Aorta (tissue), 5 donors: ENCODE results near the gene MIEF1. TPM values are rescaled to one million over a fixed set of nuclear protein-coding genes. Genes with fewer than 3 reads are reported as not detected.
"Not testable (repeated sequence)": the region's sequence is repeated elsewhere in the genome, so short reads cannot be mapped to it uniquely, and the experiment has no call there.

Source experiments
- ATAC-seq: fragments of 200-7000 bp; cut with Tn5 transposase; one replicate; pipeline ENCODE4 v1.9.1; 2022; ENCODE audit warnings: moderate library complexity; ENCODE audit not compliant: low FRiP score
- DNase-seq, 2 donors: peaks; one replicate each; pipeline ENCODE4 v3.0.0-alpha.2; 2020
- H3K27ac ChIP-seq, 2 donors: one replicate each; pipeline ENCODE4 v1.5.1; 2013; ENCODE audit warnings: low read length in 2 of 2, mild to moderate bottlenecking in 2 of 2, moderate library complexity in 2 of 2, control low read depth in 1 of 2, inconsistent platforms in 1 of 2, low read depth in 1 of 2
- H3K27me3 ChIP-seq, 2 donors: one replicate each; pipeline ENCODE4 v1.6.1; 2013; ENCODE audit warnings: control low read depth in 1 of 2, low read length in 1 of 2, mild to moderate bottlenecking in 1 of 2, moderate library complexity in 1 of 2; ENCODE audit not compliant: insufficient read depth in 2 of 2, control insufficient read depth in 1 of 2
- H3K36me3 ChIP-seq, 2 donors: one replicate each; pipeline ENCODE4 v1.6.1; 2013; ENCODE audit warnings: control low read depth in 1 of 2, low read length in 1 of 2, mild to moderate bottlenecking in 1 of 2; ENCODE audit not compliant: insufficient read depth in 2 of 2, control insufficient read depth in 1 of 2
- H3K4me1 ChIP-seq, 2 donors: one replicate each; pipeline ENCODE4 v1.6.1; 2013; ENCODE audit warnings: low read length in 2 of 2, control low read depth in 1 of 2, mild to moderate bottlenecking in 1 of 2, moderate library complexity in 1 of 2; ENCODE audit not compliant: insufficient read depth in 2 of 2, control insufficient read depth in 1 of 2
- H3K4me3 ChIP-seq, 2 donors: one replicate each; pipeline ENCODE4 v1.5.1; 2013; ENCODE audit warnings: low read length in 2 of 2, control low read depth in 1 of 2, mild to moderate bottlenecking in 1 of 2
- H3K9me3 ChIP-seq: one replicate; pipeline ENCODE4 v1.6.1; 2013; ENCODE audit warnings: mild to moderate bottlenecking, low read length; ENCODE audit not compliant: control insufficient read depth
- WGBS, 2 donors: extraction: QIAGEN DNeasy Blood & Tissue Kit; methylation state at CpG; one replicate each; pipeline ENCODE4 v1.1.7; 2013; 5-methylcytosine and 5-hydroxymethylcytosine counted together
- intact Hi-C, 2 donors: fragments of 100-400 bp; cut with DNase I; formaldehyde crosslinking; loops; one replicate each; pipeline versions ENCODE4 v1.14.2 to v1.15.0; 2022
- polyA plus RNA-seq, 2 donors: library from polyadenylated mRNA; stranded (reverse); fragments of 200-250 nt; gene quantifications; one replicate each; pipeline ENCODE4 v1.2.3, GENCODE V29; 2013
- total RNA-seq, 2 donors: library from RNA; stranded (reverse); fragmentation: NEBNext Ultra II Directional; extraction: Animal tissue kit (Norgen Biotek cat#: 25700); gene quantifications; one replicate each; pipeline ENCODE4 v1.2.1, GENCODE V29; 2021
- donor health status: healthy with polysubstance abuse.
- donor health status: Bipolar disorder and iron deficiency.
- donor health status: DM: no; HTN: no; CAD: no.
- donor health status: DM: no; HTN: no; CAD: no.
- donor health status: DM: yes; HTN: yes; CAD: no.

MIEF1 gene
- total and polyA plus RNA-seq, 4 donors, result 8.0 to 20.1 (median 11.9) TPM

DNA sequence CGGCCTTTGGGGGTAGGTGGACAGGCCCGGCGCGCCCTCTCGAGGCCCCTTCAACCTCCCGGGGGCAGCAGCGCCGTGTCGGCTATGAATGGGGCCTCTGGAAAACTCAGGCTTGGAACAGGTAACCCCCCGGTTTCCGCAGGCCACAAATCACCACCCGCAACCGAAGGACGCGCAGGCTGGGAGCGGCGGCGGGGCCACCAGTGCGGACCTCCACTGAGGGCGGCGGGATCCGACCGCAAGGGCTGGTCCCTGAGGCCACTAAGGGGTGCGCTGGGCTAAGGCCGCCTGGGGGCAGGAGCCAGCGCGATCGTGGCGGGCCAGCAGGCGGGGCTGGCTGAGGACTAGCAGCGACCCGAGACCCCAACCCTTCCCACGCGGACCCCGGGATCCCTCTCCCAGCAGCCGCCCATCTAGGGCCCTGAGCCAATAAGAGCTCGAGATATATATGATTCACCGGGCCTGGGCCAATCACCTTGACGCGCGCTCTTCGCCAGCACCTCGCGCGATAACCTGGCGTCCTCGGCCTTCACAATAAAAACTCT, 17.7 kb downstream of the MIEF1 start:
- H3K4me1 ChIP-seq, result no peaks in the 10 kb centered on the region
- 1% methylated on average over 47 of the region's 47 CpGs for WGBS, 2 donors
- intact Hi-C loops, result loop anchor here (2.0 to 10.0 kb wide), 5 partner anchors 17 to 205 kb away; partner anchors contain the start of genes MIEF1 (in 1 of the 2), RPL3 (in 1 of the 2) and TAB1 (in 1 of the 2)

DNA sequence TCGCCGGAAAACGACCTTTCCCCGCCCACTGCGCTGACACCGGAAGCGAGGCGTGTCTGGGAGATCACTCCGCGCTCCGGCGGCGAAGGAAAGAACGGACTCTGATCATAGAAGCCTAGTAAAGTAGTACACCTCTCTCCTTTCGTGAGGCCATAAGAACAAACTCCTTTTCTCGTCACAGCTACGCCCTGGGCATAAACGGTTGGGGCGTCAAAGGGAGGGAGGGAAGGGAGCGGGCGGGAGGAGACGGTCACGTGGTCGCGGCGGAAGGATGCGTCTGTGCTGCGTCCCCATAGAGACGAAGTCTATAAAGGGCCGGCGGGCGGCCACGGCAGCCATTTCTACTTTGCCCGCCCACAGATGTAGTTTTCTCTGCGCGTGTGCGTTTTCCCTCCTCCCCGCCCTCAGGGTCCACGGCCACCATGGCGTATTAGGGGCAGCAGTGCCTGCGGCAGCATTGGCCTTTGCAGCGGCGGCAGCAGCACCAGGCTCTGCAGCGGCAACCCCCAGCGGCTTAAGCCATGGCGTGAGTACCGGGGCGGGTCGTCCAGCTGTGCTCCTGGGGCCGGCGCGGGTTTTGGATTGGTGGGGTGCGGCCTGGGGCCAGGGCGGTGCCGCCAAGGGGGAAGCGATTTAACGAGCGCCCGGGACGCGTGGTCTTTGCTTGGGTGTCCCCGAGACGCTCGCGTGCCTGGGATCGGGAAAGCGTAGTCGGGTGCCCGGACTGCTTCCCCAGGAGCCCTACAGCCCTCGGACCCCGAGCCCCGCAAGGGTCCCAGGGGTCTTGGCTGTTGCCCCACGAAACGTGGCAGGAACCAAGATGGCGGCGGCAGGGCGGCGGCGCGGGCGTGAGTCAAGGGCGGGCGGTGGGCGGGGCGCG, 18.4 kb downstream of the MIEF1 start, which contains the start of gene ATF4:
Gene ATF4 (plus strand): TSS at position 337 of the 880 bp plus-strand sequence. CDS start 884 bp downstream, outside the sequence.
- peak within 1 kb of the TSS; percentile 92 to 93 for H3K4me3 ChIP-seq
- peaks cover 4 to 10% of the 10 kb centered on the region in 2 donors for H3K36me3 ChIP-seq
- H3K27ac ChIP-seq, result peak within 1 kb of the TSS; percentile 97 to 98
- no peaks in the 10 kb centered on the region for H3K27me3 ChIP-seq
- H3K9me3 ChIP-seq, result no peaks in the 10 kb centered on the region
- intact Hi-C loops, result loop anchor here (2.0 to 10.0 kb wide), 3 partner anchors 18 to 206 kb away; partner anchors contain the start of genes MIEF1 (in 1 of the 2) and RPL3 (in 1 of the 2)
- DNase-seq (peak; percentile 94 to 98), ATAC-seq (peak; percentile 89)
- 0% methylated on average over 78 to 86 of the region's 86 CpGs for WGBS, 2 donors
- H3K4me1 ChIP-seq, result no peaks in the 10 kb centered on the region

More for the DNA sequence above, 17.7 kb downstream of the MIEF1 start:
- DNase-seq, result peak; percentile 99
- Histone ChIP-seq H3K9me3 (no peaks in the 10 kb centered on the region), H3K27ac (peak overlapping the region; percentile 38 to 87), H3K36me3 (peaks cover 4 to 8% of the 10 kb centered on the region in 2 donors), H3K4me3 (peak overlapping the region; percentile 50 to 67), H3K27me3 (no peaks in the 10 kb centered on the region)
- ATAC-seq, result peak; percentile 95

DNA sequence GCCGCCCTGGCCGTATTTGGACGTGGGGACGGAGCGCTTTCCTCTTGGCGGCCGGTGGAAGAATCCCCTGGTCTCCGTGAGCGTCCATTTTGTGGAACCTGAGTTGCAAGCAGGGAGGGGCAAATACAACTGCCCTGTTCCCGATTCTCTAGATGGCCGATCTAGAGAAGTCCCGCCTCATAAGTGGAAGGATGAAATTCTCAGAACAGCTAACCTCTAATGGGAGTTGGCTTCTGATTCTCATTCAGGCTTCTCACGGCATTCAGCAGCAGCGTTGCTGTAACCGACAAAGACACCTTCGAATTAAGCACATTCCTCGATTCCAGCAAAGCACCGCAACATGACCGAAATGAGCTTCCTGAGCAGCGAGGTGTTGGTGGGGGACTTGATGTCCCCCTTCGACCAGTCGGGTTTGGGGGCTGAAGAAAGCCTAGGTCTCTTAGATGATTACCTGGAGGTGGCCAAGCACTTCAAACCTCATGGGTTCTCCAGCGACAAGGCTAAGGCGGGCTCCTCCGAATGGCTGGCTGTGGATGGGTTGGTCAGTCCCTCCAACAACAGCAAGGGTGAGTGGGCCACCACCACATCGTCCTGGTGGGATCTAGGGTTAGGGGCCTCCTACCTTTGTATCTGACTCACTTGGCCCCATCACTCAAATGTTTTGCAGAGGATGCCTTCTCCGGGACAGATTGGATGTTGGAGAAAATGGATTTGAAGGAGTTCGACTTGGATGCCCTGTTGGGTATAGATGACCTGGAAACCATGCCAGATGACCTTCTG, 19.2 kb downstream of the MIEF1 start:
- H3K27me3 ChIP-seq, H3K9me3 ChIP-seq, H3K36me3 ChIP-seq, H3K4me1 ChIP-seq, ATAC-seq: not testable (repeated sequence)
- intact Hi-C loops, result loop anchor here (2.0 to 10.0 kb wide), 3 partner anchors 18 to 206 kb away; partner anchors contain the start of genes MIEF1 (in 1 of the 2) and RPL3 (in 1 of the 2)
- Histone ChIP-seq H3K4me3 (peak overlapping the region; percentile 92 to 93), H3K27ac (peak overlapping the region in 1 of 2 donors; percentile 28)
- peak in 1 of 2 donors; percentile 74 for DNase-seq
- 1% methylated on average over 27 to 28 of the region's 28 CpGs for WGBS, 2 donors

DNA sequence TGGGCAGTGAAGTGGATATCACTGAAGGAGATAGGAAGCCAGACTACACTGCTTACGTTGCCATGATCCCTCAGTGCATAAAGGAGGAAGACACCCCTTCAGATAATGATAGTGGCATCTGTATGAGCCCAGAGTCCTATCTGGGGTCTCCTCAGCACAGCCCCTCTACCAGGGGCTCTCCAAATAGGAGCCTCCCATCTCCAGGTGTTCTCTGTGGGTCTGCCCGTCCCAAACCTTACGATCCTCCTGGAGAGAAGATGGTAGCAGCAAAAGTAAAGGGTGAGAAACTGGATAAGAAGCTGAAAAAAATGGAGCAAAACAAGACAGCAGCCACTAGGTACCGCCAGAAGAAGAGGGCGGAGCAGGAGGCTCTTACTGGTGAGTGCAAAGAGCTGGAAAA, 20.0 kb downstream of the MIEF1 start:
- H3K4me1 ChIP-seq, H3K36me3 ChIP-seq, H3K9me3 ChIP-seq, ATAC-seq, DNase-seq, H3K27me3 ChIP-seq: not testable (repeated sequence)
- H3K27ac ChIP-seq, result peak overlapping the region in 1 of 2 donors; percentile 28
- intact Hi-C loops, result loop anchor here (5.0 to 10.0 kb wide), 2 partner anchors 90 to 207 kb away; partner anchors contain the start of gene RPL3 (in 1 of the 2)
- H3K4me3 ChIP-seq, result peak overlapping the region in 1 of 2 donors; percentile 93
- WGBS, 2 donors, result 2 to 3% methylated on average over 4 to 5 of the region's 5 CpGs

DNA sequence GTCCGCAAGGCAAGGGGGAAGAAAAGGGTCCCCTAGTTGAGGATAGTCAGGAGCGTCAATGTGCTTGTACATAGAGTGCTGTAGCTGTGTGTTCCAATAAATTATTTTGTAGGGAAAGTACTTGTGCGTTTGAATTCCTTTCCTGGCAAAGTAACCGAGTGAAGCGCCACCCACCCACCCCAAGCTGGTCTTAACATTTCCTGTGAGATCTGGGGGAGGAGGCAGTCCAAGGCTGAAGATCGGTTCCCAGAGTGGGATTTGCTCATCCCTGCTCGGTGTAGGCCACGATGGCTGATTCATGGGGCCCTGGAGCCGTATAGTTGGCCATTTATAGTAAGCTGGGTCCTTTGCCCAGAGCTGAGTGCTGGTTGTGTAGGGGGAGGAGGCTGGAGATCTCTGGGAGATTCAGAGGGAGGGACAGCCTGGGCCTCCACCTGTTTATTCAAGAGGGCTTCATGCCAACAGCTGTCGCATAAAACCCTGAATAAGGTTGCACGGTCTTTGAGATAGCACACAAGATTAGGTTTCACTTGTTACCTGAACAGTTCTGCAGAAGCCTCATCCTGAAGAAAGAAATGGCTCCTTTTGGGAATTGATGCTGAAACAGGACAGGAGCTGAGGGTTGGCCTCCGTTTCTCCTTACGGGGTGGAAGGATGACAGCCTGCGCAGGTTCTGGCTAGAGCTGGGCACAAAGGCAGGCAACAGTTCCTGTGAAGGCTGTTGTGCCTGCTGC, 20.6 kb downstream of the MIEF1 start:
- Histone ChIP-seq H3K4me3 (peak overlapping the region; percentile 30 to 93), H3K27me3 (no peaks in the 10 kb centered on the region), H3K27ac (peak overlapping the region in 1 of 2 donors; percentile 20), H3K9me3 (no peaks in the 10 kb centered on the region), H3K4me1 (no peaks in the 10 kb centered on the region), H3K36me3 (peaks cover 4 to 10% of the 10 kb centered on the region in 2 donors)
- 3 to 5% methylated on average over 14 of the region's 14 CpGs for WGBS, 2 donors
- intact Hi-C loops, result loop anchor here (5.0 to 10.0 kb wide), 2 partner anchors 90 to 208 kb away; partner anchors contain the start of gene RPL3 (in 1 of the 2)
- peak in 1 of 2 donors; percentile 73 for DNase-seq
- peak; percentile 14 for ATAC-seq

DNA sequence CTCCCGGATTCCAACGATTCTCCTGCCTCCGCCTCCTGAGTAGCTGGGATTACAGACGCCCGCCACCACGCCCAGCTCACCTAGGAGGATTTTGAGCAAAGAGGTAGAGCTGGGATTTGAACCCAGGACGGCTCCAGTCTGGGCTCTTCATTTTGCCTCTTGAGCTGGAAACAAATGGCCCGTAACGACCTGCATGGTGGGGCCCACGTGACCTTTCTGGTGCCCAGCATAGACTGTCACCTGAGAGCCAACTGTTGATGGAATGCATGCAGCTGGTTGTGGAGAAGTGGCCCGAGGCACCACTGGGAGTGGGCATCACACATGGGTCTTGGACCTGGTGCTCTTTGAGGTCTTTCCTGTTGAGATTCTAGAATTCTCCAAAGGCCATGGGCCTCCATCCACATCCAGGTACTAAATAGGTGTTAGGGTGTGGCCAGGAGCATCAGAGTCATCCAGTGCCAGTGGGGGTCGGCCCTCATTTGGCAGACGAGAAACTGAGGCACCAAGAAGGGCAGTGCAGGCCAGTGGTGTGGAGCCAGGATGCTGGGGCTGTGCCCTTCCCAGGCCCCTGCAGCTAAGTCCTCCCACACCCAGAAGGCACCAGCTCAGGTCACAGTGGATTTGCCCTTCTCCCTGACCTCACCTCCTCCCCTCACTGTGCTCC, 22.1 kb downstream of the MIEF1 start:
- Histone ChIP-seq H3K4me3 (no peak overlapping the region), H3K27me3 (no peaks in the 10 kb centered on the region), H3K9me3 (no peaks in the 10 kb centered on the region), H3K36me3 (peaks cover 4 to 10% of the 10 kb centered on the region in 2 donors), H3K4me1 (no peaks in the 10 kb centered on the region), H3K27ac (no peak overlapping the region)
- WGBS, 2 donors, result 65% methylated on average over 13 of the region's 13 CpGs
- intact Hi-C loops, result loop anchor here (5.0 to 10.0 kb wide), 2 partner anchors 92 to 209 kb away; partner anchors contain the start of gene RPL3 (in 1 of the 2)
- ATAC-seq, result no peak
- DNase-seq, result peak in 1 of 2 donors; percentile 71
